Stimulated activated naive B cell treated with anti-CD40 and anti-IgM and Interleukin-4, amounts not matched to agents 10 μg/mL and 1 μg/mL and 100 μg/mL, for 72 hours (primary cell): ENCODE data around the gene PYURF.
"Not testable (repeated sequence)": the region's sequence is repeated elsewhere in the genome, so short reads cannot be mapped to it uniquely, and the experiment has no call there.

Experiments
- ATAC-seq, 2 donors: fragments of 150-1000 bp; cut with Tn5 transposase; replicated peaks; 2 replicates each; pipeline ENCODE4 v1.10.0; 2021; ENCODE audit warnings: moderate library complexity in 1 of 2
- DNase-seq: peaks from one replicate; pipeline ENCODE4 v3.0.0; 2021
- H3K27ac Mint-ChIP-seq: one replicate; pipeline ENCODE4 v1.8.0; 2022; ENCODE audit warnings: mild to moderate bottlenecking, mixed read lengths
- H3K27me3 Mint-ChIP-seq, 2 donors: one replicate each; pipeline ENCODE4 v1.8.0; 2022; ENCODE audit warnings: mixed read lengths in 2 of 2
- H3K36me3 Mint-ChIP-seq, 2 donors: one replicate each; pipeline ENCODE4 v1.8.0; 2022; ENCODE audit warnings: mixed read lengths in 2 of 2, mild to moderate bottlenecking in 1 of 2
- H3K4me1 Mint-ChIP-seq, 2 donors: one replicate each; pipeline ENCODE4 v1.8.0; 2022; ENCODE audit warnings: mixed read lengths in 2 of 2, mild to moderate bottlenecking in 1 of 2
- H3K4me3 Mint-ChIP-seq, 2 donors: one replicate each; pipeline ENCODE4 v1.8.0; 2022; ENCODE audit warnings: mild to moderate bottlenecking in 2 of 2, mixed read lengths in 2 of 2, moderate library complexity in 1 of 2
- H3K9me3 Mint-ChIP-seq, 2 donors: one replicate each; pipeline ENCODE4 v1.8.0; 2022; ENCODE audit warnings: mixed read lengths in 2 of 2, mild to moderate bottlenecking in 1 of 2

Gene PYURF

GRCh38 chr4:88523325-88524129 is at the start of gene PYURF:
TSS of gene PYURF (minus strand) at chr4:88523776. CDS start at chr4:88523700, 76 bp downstream.
- Mint-ChIP-seq H3K4me1 (peaks cover 6 to 10% of the 10 kb centered on the region in 2 donors), H3K27me3 (no peaks in the 10 kb centered on the region), H3K36me3 (peaks cover 2 to 9% of the 10 kb centered on the region in 2 donors), H3K27ac (peak within 1 kb of the TSS; percentile 97), H3K4me3 (peak within 1 kb of the TSS; percentile 99), H3K9me3 (no peaks in the 10 kb centered on the region)
- ATAC-seq = peak; percentile 87 to 88
- peak; percentile 80 for DNase-seq

GRCh38 chr4:88570001-88570400 is 46.4 kb upstream of the PYURF start:
- Mint-ChIP-seq H3K9me3 (no peaks in the 10 kb centered on the region), H3K36me3 (no peaks in the 10 kb centered on the region), H3K27me3 (peaks cover 0 to 9% of the 10 kb centered on the region in 2 donors), H3K4me3 (no peak overlapping the region), H3K27ac (no peak overlapping the region), H3K4me1 (no peaks in the 10 kb centered on the region)
- no peak for ATAC-seq
- no peak for DNase-seq

- Mint-ChIP-seq H3K27me3 (peaks cover 0 to 9% of the 10 kb centered on the region in 2 donors), H3K4me1 (no peaks in the 10 kb centered on the region), H3K27ac (no peak overlapping the region), H3K36me3 (no peaks in the 10 kb centered on the region), H3K9me3 (no peaks in the 10 kb centered on the region), H3K4me3 (no peak overlapping the region)
- no peak for DNase-seq
- ATAC-seq = no peak
Observed at GRCh38 chr4:88567591-88567990, 44.0 kb upstream of the PYURF start.

- H3K4me3 Mint-ChIP-seq = no peak overlapping the region
- no peaks in the 10 kb centered on the region for H3K27me3 Mint-ChIP-seq
- peaks cover 2 to 6% of the 10 kb centered on the region in 2 donors for H3K4me1 Mint-ChIP-seq
- H3K27ac Mint-ChIP-seq = peak overlapping the region; percentile 62
- H3K36me3 Mint-ChIP-seq = no peaks in the 10 kb centered on the region
- DNase-seq (no peak), ATAC-seq (no peak)
- peaks cover 0 to 3% of the 10 kb centered on the region in 2 donors for H3K9me3 Mint-ChIP-seq
Observed at GRCh38 chr4:88549815-88550214, 26.2 kb upstream of the PYURF start.

- H3K9me3 Mint-ChIP-seq, H3K36me3 Mint-ChIP-seq, H3K4me3 Mint-ChIP-seq, H3K4me1 Mint-ChIP-seq: not testable (repeated sequence)
- peak in 1 of 2 donors; percentile 41 for ATAC-seq
- Mint-ChIP-seq H3K27me3 (peaks cover 6 to 13% of the 10 kb centered on the region in 2 donors), H3K27ac (peak overlapping the region; percentile 53)
- peak; percentile 49 for DNase-seq
Observed at GRCh38 chr4:88539322-88540068, 15.9 kb upstream of the PYURF start.

- no peak overlapping the region for H3K4me3 Mint-ChIP-seq
- H3K27ac Mint-ChIP-seq = no peak overlapping the region
- ATAC-seq = no peak
- peaks cover 7 to 8% of the 10 kb centered on the region in 2 donors for H3K4me1 Mint-ChIP-seq
- DNase-seq = no peak
- H3K36me3 Mint-ChIP-seq = no peaks in the 10 kb centered on the region
- H3K27me3 Mint-ChIP-seq = peaks cover 6 to 13% of the 10 kb centered on the region in 2 donors
- H3K9me3 Mint-ChIP-seq = no peaks in the 10 kb centered on the region
Observed at GRCh38 chr4:88537709-88538108, 14.1 kb upstream of the PYURF start.

DNA sequence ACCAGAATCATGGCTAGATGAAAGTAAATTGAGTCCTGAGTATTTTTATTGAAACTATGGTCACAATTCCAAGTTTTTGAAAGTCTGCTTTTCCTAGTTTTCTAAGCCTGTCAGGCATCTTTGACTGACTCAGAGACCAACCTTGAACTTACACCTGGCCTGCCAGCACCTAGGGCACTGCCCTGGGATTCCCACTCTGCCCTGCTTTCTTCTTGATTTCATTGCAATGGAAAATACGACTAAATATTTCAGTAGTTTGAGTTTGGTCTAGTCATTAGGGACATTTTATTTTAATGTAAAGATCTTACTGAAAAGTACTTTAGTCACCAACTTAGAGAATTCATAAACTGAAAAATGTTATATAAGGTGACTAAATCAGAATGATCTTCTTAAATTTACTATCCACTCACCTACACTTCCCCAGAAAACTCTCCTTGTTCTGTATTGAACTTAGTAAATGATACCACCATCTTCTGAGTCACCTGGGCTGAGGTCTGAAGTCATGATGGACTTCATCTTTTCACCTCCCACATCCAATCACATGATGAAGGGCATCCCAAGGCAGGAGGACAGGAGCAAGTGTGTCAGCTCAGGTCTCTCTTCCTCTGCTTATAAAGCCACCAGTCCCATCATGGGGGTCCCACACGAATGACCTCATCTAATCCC is 11.6 kb upstream of the PYURF start:
- H3K27ac Mint-ChIP-seq = no peak overlapping the region
- no peaks in the 10 kb centered on the region for H3K36me3 Mint-ChIP-seq
- no peak overlapping the region for H3K4me3 Mint-ChIP-seq
- peaks cover 7 to 8% of the 10 kb centered on the region in 2 donors for H3K4me1 Mint-ChIP-seq
- peaks cover 6 to 11% of the 10 kb centered on the region in 2 donors for H3K27me3 Mint-ChIP-seq
- DNase-seq (no peak), ATAC-seq (no peak)
- H3K9me3 Mint-ChIP-seq = no peaks in the 10 kb centered on the region

DNA sequence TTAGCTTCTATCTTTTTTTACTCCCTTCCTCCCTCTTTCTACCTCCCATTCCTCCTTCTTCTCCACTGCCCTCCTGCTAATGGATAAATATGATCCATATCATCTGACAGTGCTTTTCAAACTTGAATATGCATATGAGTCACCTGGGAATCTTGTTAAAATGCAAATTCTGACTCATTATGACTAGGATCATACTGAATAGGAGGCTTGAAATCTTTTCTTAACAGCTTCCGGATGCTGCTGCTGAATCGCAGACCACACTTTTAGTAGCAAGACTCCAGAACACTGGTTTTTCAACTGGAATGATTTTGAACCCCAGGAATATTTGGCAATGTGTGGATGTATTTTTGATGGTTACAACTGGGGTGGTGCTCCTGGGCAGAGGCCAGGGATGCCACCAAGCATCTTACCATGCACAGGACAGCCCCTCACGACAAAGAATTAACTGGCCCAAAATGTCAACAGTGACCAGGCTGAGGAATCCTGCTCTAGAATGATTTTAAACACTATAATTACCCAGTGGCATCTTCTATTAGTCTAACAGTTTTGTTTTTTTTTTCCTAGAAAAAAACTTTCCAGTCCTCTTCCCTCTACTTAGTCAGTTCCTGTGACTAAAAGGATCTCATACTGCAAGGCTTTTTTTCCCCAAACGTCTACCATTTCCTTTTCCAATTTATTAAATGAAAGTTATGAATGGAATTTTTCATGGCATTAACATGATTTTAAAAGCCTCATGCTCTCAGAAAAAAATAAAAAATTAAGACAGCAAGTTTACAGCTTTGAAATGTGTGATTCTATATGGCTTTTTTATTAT is 10.6 kb upstream of the PYURF start:
- Mint-ChIP-seq H3K4me1 (peaks cover under 1 to 3% of the 10 kb centered on the region in 2 donors), H3K4me3 (no peak overlapping the region), H3K27ac (no peak overlapping the region), H3K9me3 (no peaks in the 10 kb centered on the region), H3K36me3 (no peaks in the 10 kb centered on the region), H3K27me3 (peaks cover 0 to under 1% of the 10 kb centered on the region in 2 donors)
- DNase-seq = no peak
- ATAC-seq = no peak

GRCh38 chr4:88533088-88533790 is 9.7 kb upstream of the PYURF start:
- no peaks in the 10 kb centered on the region for H3K9me3 Mint-ChIP-seq
- no peak for DNase-seq
- H3K27ac Mint-ChIP-seq = no peak overlapping the region
- no peak for ATAC-seq
- H3K4me3 Mint-ChIP-seq = no peak overlapping the region
- H3K4me1 Mint-ChIP-seq = peaks cover 0 to 3% of the 10 kb centered on the region in 2 donors
- H3K36me3 Mint-ChIP-seq = no peaks in the 10 kb centered on the region
- H3K27me3 Mint-ChIP-seq = no peaks in the 10 kb centered on the region

GRCh38 chr4:88531549-88531948 is 8.0 kb upstream of the PYURF start:
- no peak overlapping the region for H3K4me3 Mint-ChIP-seq
- no peak for ATAC-seq
- no peak for DNase-seq
- peaks cover 0 to 6% of the 10 kb centered on the region in 2 donors for H3K4me1 Mint-ChIP-seq
- no peaks in the 10 kb centered on the region for H3K9me3 Mint-ChIP-seq
- H3K36me3 Mint-ChIP-seq = no peaks in the 10 kb centered on the region
- no peak overlapping the region for H3K27ac Mint-ChIP-seq
- no peaks in the 10 kb centered on the region for H3K27me3 Mint-ChIP-seq

- no peak overlapping the region for H3K27ac Mint-ChIP-seq
- H3K4me3 Mint-ChIP-seq = no peak overlapping the region
- no peaks in the 10 kb centered on the region for H3K27me3 Mint-ChIP-seq
- DNase-seq = no peak
- H3K4me1 Mint-ChIP-seq = peaks cover 0 to 3% of the 10 kb centered on the region in 2 donors
- no peak for ATAC-seq
- no peaks in the 10 kb centered on the region for H3K9me3 Mint-ChIP-seq
- H3K36me3 Mint-ChIP-seq = no peaks in the 10 kb centered on the region
Observed at GRCh38 chr4:88528861-88529260, 5.3 kb upstream of the PYURF start.

- Mint-ChIP-seq H3K27me3 (no peaks in the 10 kb centered on the region), H3K9me3 (no peaks in the 10 kb centered on the region), H3K36me3 (no peaks in the 10 kb centered on the region), H3K4me3 (no peak overlapping the region), H3K27ac (no peak overlapping the region), H3K4me1 (peaks cover under 1 to 3% of the 10 kb centered on the region in 2 donors)
- ATAC-seq (no peak), DNase-seq (no peak)
Observed at GRCh38 chr4:88527787-88528186, 4.2 kb upstream of the PYURF start.

DNA sequence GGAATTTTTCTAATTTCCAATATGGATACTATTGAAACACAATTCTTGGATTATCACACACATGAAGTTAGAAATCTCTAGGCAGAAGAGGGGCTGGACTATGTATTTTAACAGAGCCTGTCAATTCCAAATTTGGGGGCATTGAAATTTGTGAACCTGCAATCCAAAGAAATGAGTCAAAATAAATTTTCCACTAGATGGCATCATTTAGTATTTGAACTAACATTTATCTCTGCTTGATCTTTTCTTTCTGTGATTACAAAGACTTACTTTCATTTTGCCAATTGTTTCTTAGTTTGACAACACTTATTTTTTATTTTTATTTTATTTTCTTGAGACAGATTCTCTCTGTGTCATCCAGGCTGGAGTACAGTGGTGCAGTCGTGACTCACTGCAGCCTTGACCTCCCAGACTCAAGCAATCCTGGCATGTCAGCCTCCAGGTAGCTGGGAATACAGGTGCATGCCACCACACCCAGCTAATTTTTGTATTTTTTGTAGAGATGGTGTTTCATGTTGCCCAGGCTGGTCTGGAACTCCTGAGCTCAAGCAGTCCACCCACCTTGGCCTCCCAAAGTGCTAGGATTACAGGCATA is 2.7 kb upstream of the PYURF start:
- no peaks in the 10 kb centered on the region for H3K9me3 Mint-ChIP-seq
- no peak overlapping the region for H3K27ac Mint-ChIP-seq
- H3K4me1 Mint-ChIP-seq = peaks cover 6 to 10% of the 10 kb centered on the region in 2 donors
- no peak for DNase-seq
- H3K4me3 Mint-ChIP-seq = no peak overlapping the region
- no peak for ATAC-seq
- peaks cover 0 to 4% of the 10 kb centered on the region in 2 donors for H3K36me3 Mint-ChIP-seq
- no peaks in the 10 kb centered on the region for H3K27me3 Mint-ChIP-seq
